Neuronal stem cell (in vitro differentiated cells): ENCODE results near the gene GOLGA6L2.

Experiments
- DNase-seq: peaks from one replicate; pipeline ENCODE4 v3.0.0-alpha.2; 2013; ENCODE audit warnings: low spot score
- H2AFZ ChIP-seq: one replicate; pipeline ENCODE4 v1.6.1; 2013; ENCODE audit warnings: mild to moderate bottlenecking, low read length, inconsistent platforms
- H2AK5ac ChIP-seq: 2 replicates; pipeline ENCODE4 v1.6.1; 2013; ENCODE audit warnings: low read depth, mild to moderate bottlenecking, inconsistent platforms, low read length, moderate library complexity, mixed read lengths
- H2BK120ac ChIP-seq: 2 replicates; pipeline ENCODE4 v1.6.1; 2013; ENCODE audit warnings: low read depth, mild to moderate bottlenecking, inconsistent platforms, low read length, moderate library complexity, mixed read lengths
- H2BK12ac ChIP-seq: one replicate; pipeline ENCODE4 v1.6.1; 2013; ENCODE audit warnings: low read length, inconsistent platforms
- H2BK15ac ChIP-seq: 2 replicates; pipeline ENCODE4 v1.6.1; 2013; ENCODE audit warnings: mild to moderate bottlenecking, low read length, inconsistent platforms, mixed read lengths
- H2BK5ac ChIP-seq: one replicate; pipeline ENCODE4 v1.6.1; 2013; ENCODE audit warnings: inconsistent platforms, mild to moderate bottlenecking, low read length, moderate library complexity
- H3K14ac ChIP-seq: one replicate; pipeline ENCODE4 v1.6.1; 2013; ENCODE audit warnings: low read length, inconsistent platforms
- H3K18ac ChIP-seq: 2 replicates; pipeline ENCODE4 v1.6.1; 2013; ENCODE audit warnings: low read length, inconsistent platforms
- H3K23ac ChIP-seq: 2 replicates; pipeline ENCODE4 v1.6.1; 2013; ENCODE audit warnings: low read depth, mild to moderate bottlenecking, mixed read lengths, low read length, inconsistent platforms; ENCODE audit not compliant: poor library complexity
- H3K27ac ChIP-seq: replicated peaks from 3 replicates; pipeline ENCODE4 v1.5.1; 2013; ENCODE audit warnings: low read length, inconsistent platforms
- H3K27me3 ChIP-seq, 3 experiments: 2 replicates each; pipeline ENCODE4 v1.6.1; 2013; ENCODE audit warnings: low read length in 3 of 3, mild to moderate bottlenecking in 2 of 3, inconsistent platforms in 1 of 3, low read depth in 1 of 3, mixed read lengths in 1 of 3, moderate library complexity in 1 of 3; ENCODE audit not compliant: control insufficient read depth in 3 of 3, insufficient read depth in 3 of 3
- H3K36me3 ChIP-seq, 2 donors: replicated peaks in 1 of 2; 2 replicates each; pipeline ENCODE4 v1.6.1; 2013; ENCODE audit warnings: low read length in 2 of 2; ENCODE audit not compliant: control insufficient read depth in 2 of 2, insufficient read depth in 2 of 2
- H3K4ac ChIP-seq: 2 replicates; pipeline ENCODE4 v1.6.1; 2013; ENCODE audit warnings: inconsistent platforms, mild to moderate bottlenecking, low read length, moderate library complexity
- H3K4me1 ChIP-seq, 2 donors: 1 replicate in 1 of 2; 2 replicates in 1 of 2; pipeline ENCODE4 v1.6.1; 2013; ENCODE audit warnings: low read length in 2 of 2, low read depth in 1 of 2; ENCODE audit not compliant: control insufficient read depth in 2 of 2, insufficient read depth in 1 of 2
- H3K4me2 ChIP-seq: one replicate; pipeline ENCODE4 v1.6.1; 2013; ENCODE audit warnings: mild to moderate bottlenecking, low read length, inconsistent platforms; ENCODE audit not compliant: insufficient read depth, poor library complexity, severe bottlenecking
- H3K4me3 ChIP-seq, 2 donors: 2 replicates each; pipeline ENCODE4 v1.5.1; 2013; ENCODE audit warnings: low read length in 2 of 2, mild to moderate bottlenecking in 2 of 2, inconsistent platforms in 1 of 2, moderate library complexity in 1 of 2
- H3K79me1 ChIP-seq: one replicate; pipeline ENCODE4 v1.6.1; 2013; ENCODE audit warnings: low read depth, mild to moderate bottlenecking, inconsistent platforms, low read length, moderate library complexity
- H3K9ac ChIP-seq: one replicate; pipeline ENCODE4 v1.6.1; 2013; ENCODE audit warnings: mild to moderate bottlenecking, low read depth, low read length, inconsistent platforms; ENCODE audit not compliant: poor library complexity
- H3K9me3 ChIP-seq, 2 donors: replicated peaks in 1 of 2; 2 replicates each; pipeline versions ENCODE3 to v1.6.1; 2013; ENCODE audit warnings: low read length in 2 of 2, mild to moderate bottlenecking in 2 of 2, inconsistent platforms in 1 of 2, low read depth in 1 of 2, mixed read lengths in 1 of 2, moderate library complexity in 1 of 2; ENCODE audit not compliant: control insufficient read depth in 2 of 2, insufficient read depth in 1 of 2
- H4K8ac ChIP-seq: one replicate; pipeline ENCODE4 v1.6.1; 2013; ENCODE audit warnings: low read depth, mild to moderate bottlenecking, inconsistent platforms, low read length, moderate library complexity
- H4K91ac ChIP-seq: one replicate; pipeline ENCODE4 v1.6.1; 2013; ENCODE audit warnings: low read length, low read depth, mild to moderate bottlenecking, inconsistent platforms; ENCODE audit not compliant: poor library complexity
- WGBS, 2 donors: extraction: QIAGEN DNeasy Blood & Tissue Kit; methylation state at CpG; one replicate each; pipeline ENCODE4 v1.1.7; 2013; ENCODE audit warnings: missing lambda C conversion rate in 2 of 2, mixed read lengths in 1 of 2; ENCODE audit not compliant: insufficient read length in 2 of 2, insufficient replicate concordance in 1 of 2; ENCODE audit errors: extremely low coverage in 2 of 2; 5-methylcytosine and 5-hydroxymethylcytosine counted together

The GOLGA6L2 gene

GRCh38 chr15:23438816-23439466 is 8.1 kb downstream of the GOLGA6L2 start:
- H3K27me3 ChIP-seq = no peaks in the 10 kb centered on the region
- H3K4me3 ChIP-seq = no peak overlapping the region
- peaks cover 0 to 1% of the 10 kb centered on the region in 2 donors for H3K4me1 ChIP-seq
- H3K27ac ChIP-seq = no peak overlapping the region
- no peaks in the 10 kb centered on the region for H3K36me3 ChIP-seq
- WGBS, 2 donors = no CpG with 5 or more reads among the region's 9 CpGs
- H4K8ac ChIP-seq = no peak overlapping the region
- no peak overlapping the region for H2AK5ac ChIP-seq
- no peak overlapping the region for H3K9ac ChIP-seq
- H2BK15ac ChIP-seq = no peak overlapping the region
- H3K79me1 ChIP-seq = no peaks in the 10 kb centered on the region
- H3K9me3 ChIP-seq = peaks cover 0 to 10% of the 10 kb centered on the region in 2 donors
- H2BK5ac ChIP-seq = no peak overlapping the region
- no peak overlapping the region for H3K4ac ChIP-seq
- no peak for DNase-seq
- H3K4me2 ChIP-seq = no peak overlapping the region
- H2AFZ ChIP-seq = no peak overlapping the region
- no peak overlapping the region for H3K18ac ChIP-seq
- H3K23ac ChIP-seq = no peak overlapping the region
- H2BK120ac ChIP-seq = no peak overlapping the region
- H3K14ac ChIP-seq = no peak overlapping the region
- no peak overlapping the region for H4K91ac ChIP-seq
- no peak overlapping the region for H2BK12ac ChIP-seq

- H3K4me1 ChIP-seq = peaks cover 0 to 1% of the 10 kb centered on the region in 2 donors
- no peaks in the 10 kb centered on the region for H3K79me1 ChIP-seq
- H2AK5ac ChIP-seq = no peak overlapping the region
- no peak overlapping the region for H2AFZ ChIP-seq
- no peak overlapping the region for H3K14ac ChIP-seq
- no peak overlapping the region for H4K8ac ChIP-seq
- H3K4me2 ChIP-seq = no peak overlapping the region
- DNase-seq = no peak
- no peak overlapping the region for H3K4ac ChIP-seq
- H3K36me3 ChIP-seq = no peaks in the 10 kb centered on the region
- H3K27me3 ChIP-seq = no peaks in the 10 kb centered on the region
- H3K27ac ChIP-seq = no peak overlapping the region
- H2BK12ac ChIP-seq = no peak overlapping the region
- no peak overlapping the region for H4K91ac ChIP-seq
- no peak overlapping the region for H3K23ac ChIP-seq
- no peak overlapping the region for H2BK15ac ChIP-seq
- H3K9ac ChIP-seq = no peak overlapping the region
- no peak overlapping the region for H2BK5ac ChIP-seq
- no peak overlapping the region for H3K18ac ChIP-seq
- H3K4me3 ChIP-seq = no peak overlapping the region
- WGBS, 2 donors = no CpG with 5 or more reads among the region's 2 CpGs
- no peak overlapping the region for H2BK120ac ChIP-seq
- peaks cover 0 to 10% of the 10 kb centered on the region in 2 donors for H3K9me3 ChIP-seq
These were observed 9.4 kb downstream of the GOLGA6L2 start for GRCh38 chr15:23437673-23438072.

- Histone ChIP-seq H3K9ac (no peak overlapping the region), H3K9me3 (peaks cover 0 to 10% of the 10 kb centered on the region in 2 donors), H2BK15ac (no peak overlapping the region), H2BK5ac (no peak overlapping the region), H3K27me3 (no peaks in the 10 kb centered on the region), H2AK5ac (no peak overlapping the region), H4K91ac (no peak overlapping the region), H2BK120ac (no peak overlapping the region), H3K4me3 (no peak overlapping the region), H3K4me1 (peaks cover 0 to 1% of the 10 kb centered on the region in 2 donors), H4K8ac (no peak overlapping the region), H3K27ac (no peak overlapping the region), H3K36me3 (no peaks in the 10 kb centered on the region), H2AFZ (no peak overlapping the region), H3K18ac (no peak overlapping the region), H3K4ac (no peak overlapping the region), H2BK12ac (no peak overlapping the region), H3K4me2 (no peak overlapping the region), H3K14ac (no peak overlapping the region), H3K23ac (no peak overlapping the region), H3K79me1 (no peaks in the 10 kb centered on the region)
- WGBS, 2 donors = no CpG with 5 or more reads among the region's 9 CpGs
- no peak for DNase-seq
These were observed 9.9 kb downstream of the GOLGA6L2 start for GRCh38 chr15:23437146-23437545.

GRCh38 chr15:23436421-23436820 is 10.6 kb downstream of the GOLGA6L2 start:
- Histone ChIP-seq H3K9me3 (peaks cover 0 to 10% of the 10 kb centered on the region in 2 donors), H2AK5ac (no peak overlapping the region), H3K4me1 (peaks cover 0 to 1% of the 10 kb centered on the region in 2 donors), H3K36me3 (no peaks in the 10 kb centered on the region), H2BK15ac (no peak overlapping the region), H3K4me2 (no peak overlapping the region), H2BK120ac (no peak overlapping the region), H3K4ac (no peak overlapping the region), H2BK12ac (no peak overlapping the region), H2AFZ (no peak overlapping the region), H2BK5ac (no peak overlapping the region), H4K91ac (no peak overlapping the region), H3K14ac (no peak overlapping the region), H3K27ac (no peak overlapping the region), H3K27me3 (no peaks in the 10 kb centered on the region), H3K18ac (no peak overlapping the region), H3K79me1 (no peaks in the 10 kb centered on the region), H3K23ac (no peak overlapping the region), H3K4me3 (no peak overlapping the region), H3K9ac (no peak overlapping the region), H4K8ac (no peak overlapping the region)
- WGBS, 2 donors = no CpG with 5 or more reads among the region's 12 CpGs
- no peak for DNase-seq
